ENCODE data around the gene SAG. TPM values are rescaled to one million over a fixed set of nuclear protein-coding genes. Genes with fewer than 3 reads are reported as not detected.

SAG gene
- total and polyA plus RNA-seq, 2 experiments from 2014 or later, result 0.47 TPM; not detected in 1

- H3K4me3 ChIP-seq, result no peak overlapping the region
- no peak overlapping the region for H3K27ac ChIP-seq
- H3K9me3 ChIP-seq (ENCODE audit: low read depth), result no peaks in the 10 kb centered on the region
- H4K20me1 ChIP-seq (ENCODE audit: insufficient read depth, poor library complexity, severe bottlenecking), result no peaks in the 10 kb centered on the region
- 93% methylated on average over 9 of the region's 9 CpGs for WGBS (ENCODE audit: low lambda C conversion rate, missing lambda C conversion rate)
- no peaks in the 10 kb centered on the region for H3K4me1 ChIP-seq (ENCODE audit: insufficient read depth)
- no peaks in the 10 kb centered on the region for H3K27me3 ChIP-seq
- no peak for DNase-seq (ENCODE audit: low spot score)
- no peaks in the 10 kb centered on the region for H3K9me2 ChIP-seq (replicated peaks; ENCODE audit: insufficient read depth)
- H3K36me3 ChIP-seq (replicated peaks; ENCODE audit: insufficient read depth, low read depth), result no peaks in the 10 kb centered on the region
- peaks cover 6% of the 10 kb centered on the region for H3K79me2 ChIP-seq
- no peak overlapping the region for H3K4me2 ChIP-seq
- TF ChIP-seq EZH2 (IDR thresholded peaks at IDR 0.05; ENCODE audit: borderline replicate concordance), result no peak
- no peak for TF ChIP-seq EZH2phosphoT487 (IDR thresholded peaks at IDR 0.05; ENCODE audit: low read depth, severe bottlenecking, unreplicated experiment)
- TF ChIP-seq CTCF (IDR thresholded peaks at IDR 0.05; ENCODE audit: poor library complexity), result no peak
- H2AFZ ChIP-seq, result no peak overlapping the region
Measured at GRCh38 chr2:233261819-233262555, 45.6 kb upstream of the SAG start.

GRCh38 chr2:233262562-233262961, 45.1 kb upstream of the SAG start:
- H3K4me3 ChIP-seq, result no peak overlapping the region
- H3K27me3 ChIP-seq, result no peaks in the 10 kb centered on the region
- no peak overlapping the region for H3K4me2 ChIP-seq
- TF ChIP-seq CTCF (IDR thresholded peaks at IDR 0.05; ENCODE audit: poor library complexity) (no peak), EZH2phosphoT487 (IDR thresholded peaks at IDR 0.05; ENCODE audit: low read depth, severe bottlenecking, unreplicated experiment) (no peak), EZH2 (IDR thresholded peaks at IDR 0.05; ENCODE audit: borderline replicate concordance) (no peak)
- no peak for DNase-seq (ENCODE audit: low spot score)
- 99% methylated on average over 5 of the region's 5 CpGs for WGBS (ENCODE audit: low lambda C conversion rate, missing lambda C conversion rate)
- H3K9me2 ChIP-seq (replicated peaks; ENCODE audit: insufficient read depth), result no peaks in the 10 kb centered on the region
- H3K36me3 ChIP-seq (replicated peaks; ENCODE audit: insufficient read depth, low read depth), result no peaks in the 10 kb centered on the region
- no peaks in the 10 kb centered on the region for H4K20me1 ChIP-seq (ENCODE audit: insufficient read depth, poor library complexity, severe bottlenecking)
- no peaks in the 10 kb centered on the region for H3K9me3 ChIP-seq (ENCODE audit: low read depth)
- H2AFZ ChIP-seq, result no peak overlapping the region
- peaks cover 1% of the 10 kb centered on the region for H3K79me2 ChIP-seq
- H3K27ac ChIP-seq, result no peak overlapping the region
- no peaks in the 10 kb centered on the region for H3K4me1 ChIP-seq (ENCODE audit: insufficient read depth)

- Histone ChIP-seq H3K9me2 (replicated peaks; ENCODE audit: insufficient read depth) (no peaks in the 10 kb centered on the region), H3K9me3 (ENCODE audit: low read depth) (no peaks in the 10 kb centered on the region), H3K4me2 (no peak overlapping the region), H2AFZ (no peak overlapping the region), H3K27me3 (no peaks in the 10 kb centered on the region), H3K79me2 (no peaks in the 10 kb centered on the region), H3K4me3 (no peak overlapping the region), H4K20me1 (ENCODE audit: insufficient read depth, poor library complexity, severe bottlenecking) (no peaks in the 10 kb centered on the region), H3K27ac (no peak overlapping the region), H3K4me1 (ENCODE audit: insufficient read depth) (no peaks in the 10 kb centered on the region), H3K36me3 (replicated peaks; ENCODE audit: insufficient read depth, low read depth) (no peaks in the 10 kb centered on the region)
- TF ChIP-seq CTCF (IDR thresholded peaks at IDR 0.05; ENCODE audit: poor library complexity), result no peak
- no peak for TF ChIP-seq EZH2phosphoT487 (IDR thresholded peaks at IDR 0.05; ENCODE audit: low read depth, severe bottlenecking, unreplicated experiment)
- no peak for TF ChIP-seq EZH2 (IDR thresholded peaks at IDR 0.05; ENCODE audit: borderline replicate concordance)
- no peak for DNase-seq (ENCODE audit: low spot score)
- 97% methylated on average over 6 of the region's 6 CpGs for WGBS (ENCODE audit: low lambda C conversion rate, missing lambda C conversion rate)
Measured at GRCh38 chr2:233263045-233263570, 44.5 kb upstream of the SAG start.

Data from hepatocyte (in vitro differentiated cells).